ENCODE data around the gene SLC66A3. TPM values are rescaled to one million over a fixed set of nuclear protein-coding genes. Genes with fewer than 3 reads are reported as not detected.

Gene SLC66A3
- total and polyA plus RNA-seq, 11 donors, result 4.7 to 19.5 (median 8.0) TPM

DNA sequence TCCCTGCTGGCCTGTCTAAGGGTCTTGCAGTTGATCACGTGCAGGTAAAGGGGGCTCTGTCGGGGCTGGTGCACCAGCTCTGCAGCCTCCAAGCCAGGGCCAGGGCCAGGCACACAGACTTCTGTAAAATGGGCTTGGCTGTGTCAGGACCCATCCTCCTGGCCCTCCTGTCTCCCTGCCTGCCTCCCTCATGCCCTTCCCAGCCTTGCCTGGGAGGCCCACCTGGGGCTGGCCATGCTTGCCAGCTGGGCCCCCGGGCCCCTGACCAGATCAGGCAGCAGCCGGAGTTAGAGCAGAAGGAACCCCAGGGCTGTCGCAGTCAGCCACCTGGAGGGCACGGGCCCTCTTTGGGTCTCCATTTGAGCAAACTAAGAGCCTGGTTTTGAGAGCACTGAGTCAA lies 2.0 kb downstream of the SLC66A3 start:
- no peaks in the 10 kb centered on the region for H3K9me3 ChIP-seq
- no peak for TF ChIP-seq POLR2A (IDR thresholded peaks at IDR 0.05)
- TF ChIP-seq, protein P1, sequence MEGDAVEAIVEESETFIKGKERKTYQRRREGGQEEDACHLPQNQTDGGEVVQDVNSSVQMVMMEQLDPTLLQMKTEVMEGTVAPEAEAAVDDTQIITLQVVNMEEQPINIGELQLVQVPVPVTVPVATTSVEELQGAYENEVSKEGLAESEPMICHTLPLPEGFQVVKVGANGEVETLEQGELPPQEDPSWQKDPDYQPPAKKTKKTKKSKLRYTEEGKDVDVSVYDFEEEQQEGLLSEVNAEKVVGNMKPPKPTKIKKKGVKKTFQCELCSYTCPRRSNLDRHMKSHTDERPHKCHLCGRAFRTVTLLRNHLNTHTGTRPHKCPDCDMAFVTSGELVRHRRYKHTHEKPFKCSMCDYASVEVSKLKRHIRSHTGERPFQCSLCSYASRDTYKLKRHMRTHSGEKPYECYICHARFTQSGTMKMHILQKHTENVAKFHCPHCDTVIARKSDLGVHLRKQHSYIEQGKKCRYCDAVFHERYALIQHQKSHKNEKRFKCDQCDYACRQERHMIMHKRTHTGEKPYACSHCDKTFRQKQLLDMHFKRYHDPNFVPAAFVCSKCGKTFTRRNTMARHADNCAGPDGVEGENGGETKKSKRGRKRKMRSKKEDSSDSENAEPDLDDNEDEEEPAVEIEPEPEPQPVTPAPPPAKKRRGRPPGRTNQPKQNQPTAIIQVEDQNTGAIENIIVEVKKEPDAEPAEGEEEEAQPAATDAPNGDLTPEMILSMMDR (IDR thresholded peaks at IDR 0.05), result no peak
- no peak overlapping the region for H3K27ac ChIP-seq
- H3K4me3 ChIP-seq, result no peak overlapping the region
- H3K27me3 ChIP-seq, result no peaks in the 10 kb centered on the region
- ATAC-seq, result no peak
- H3K4me1 ChIP-seq, result peaks cover 0 to 36% (median 15%) of the 10 kb centered on the region in 12 donors
- intact Hi-C loops (cut with DNase I), result loop anchor here in 3 of 10 donors (10.0 kb wide), 1 partner anchor 188 kb away; the partner anchor contains the start of gene ROCK2 (in 3 of the 3)
- 80 to 95% (median 93%) methylated on average over 1 to 6 of the region's 6 CpGs for WGBS, 4 donors
- peaks cover 0 to 16% (median 2%) of the 10 kb centered on the region in 9 donors for H3K36me3 ChIP-seq
- DNase-seq, result no peak

DNA sequence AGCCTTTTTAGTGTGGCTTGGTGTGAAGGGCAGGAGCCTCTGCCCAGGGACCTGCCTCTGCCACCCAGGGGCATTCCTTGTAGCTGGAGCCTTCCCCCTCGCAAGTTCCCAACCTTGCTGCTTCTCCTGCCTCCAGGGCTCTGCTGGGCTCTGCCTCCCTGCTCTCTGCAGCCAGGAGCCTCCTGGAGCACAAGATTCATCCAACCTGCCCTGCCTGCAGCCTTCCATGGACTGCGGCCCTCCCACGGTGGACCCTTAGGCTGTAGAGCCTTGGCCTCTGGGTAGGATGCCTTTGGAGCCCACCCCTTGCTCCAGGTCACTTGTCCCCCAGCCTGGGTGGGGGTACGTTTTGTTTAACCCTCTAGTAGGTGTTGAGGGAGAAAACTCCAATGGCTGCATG lies 2.5 kb downstream of the SLC66A3 start:
- WGBS, 4 donors, result 93 to 96% (median 95%) methylated on average over 4 of the region's 4 CpGs
- Histone ChIP-seq H3K9me3 (no peaks in the 10 kb centered on the region), H3K36me3 (peaks cover 0 to 18% (median 3%) of the 10 kb centered on the region in 9 donors), H3K27me3 (no peaks in the 10 kb centered on the region), H3K27ac (no peak overlapping the region), H3K4me1 (peaks cover 0 to 36% (median 15%) of the 10 kb centered on the region in 12 donors), H3K4me3 (no peak overlapping the region)
- intact Hi-C loops (cut with DNase I), result loop anchor here in 3 of 10 donors (10.0 kb wide), 1 partner anchor 187 kb away; the partner anchor contains the start of gene ROCK2 (in 3 of the 3)
- TF ChIP-seq, protein P1 (IDR thresholded peaks at IDR 0.05), result no peak
- TF ChIP-seq POLR2A (IDR thresholded peaks at IDR 0.05), result no peak
- no peak for ATAC-seq
- DNase-seq, result no peak

DNA sequence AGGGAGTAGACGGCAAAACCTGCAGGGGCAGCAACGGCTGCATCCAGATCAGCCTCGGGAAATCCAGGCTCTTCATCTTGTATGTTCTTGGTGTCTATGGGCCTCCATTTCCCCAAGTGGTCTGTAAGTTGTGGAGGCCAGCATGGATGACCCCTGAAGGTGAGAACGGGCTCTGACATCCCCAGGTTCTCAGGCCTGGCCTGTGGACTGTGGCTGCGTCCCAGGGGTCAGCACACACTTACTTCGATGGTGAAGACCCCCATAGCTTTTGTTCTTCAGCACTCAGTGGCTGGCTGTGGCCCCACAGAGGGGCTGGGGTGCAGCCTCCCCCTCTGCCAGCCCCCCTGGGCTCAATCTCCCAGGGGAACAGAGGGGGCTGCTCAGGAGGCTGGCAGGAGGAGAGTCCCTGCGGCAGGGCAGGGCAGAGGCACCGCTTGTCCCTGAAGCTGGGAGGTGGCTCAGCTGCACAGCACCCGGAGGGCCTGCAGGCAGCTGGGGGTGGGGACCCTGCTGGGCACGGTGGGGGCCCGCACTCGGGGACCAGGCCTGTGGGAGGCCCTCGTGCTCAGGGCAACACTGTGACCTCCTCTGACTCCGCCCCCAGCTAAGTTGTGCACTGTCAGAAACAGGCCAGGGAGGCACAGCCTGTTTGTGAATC lies 3.8 kb downstream of the SLC66A3 start:
- 76 to 90% (median 84%) methylated on average over 10 to 14 of the region's 14 CpGs for WGBS, 4 donors
- DNase-seq, result no peak
- intact Hi-C loops (cut with DNase I), result loop anchor here in 3 of 10 donors (10.0 kb wide), 1 partner anchor 186 kb away; the partner anchor contains the start of gene ROCK2 (in 3 of the 3)

More for the DNA sequence above, 3.8 kb downstream of the SLC66A3 start:
- Histone ChIP-seq H3K4me3 (no peak overlapping the region), H3K27me3 (no peaks in the 10 kb centered on the region), H3K36me3 (peaks cover 0 to 31% (median 11%) of the 10 kb centered on the region in 9 donors), H3K9me3 (no peaks in the 10 kb centered on the region), H3K4me1 (peaks cover 0 to 35% (median 15%) of the 10 kb centered on the region in 12 donors), H3K27ac (no peak overlapping the region)
- ATAC-seq, result no peak
- TF ChIP-seq POLR2A (IDR thresholded peaks at IDR 0.05), result no peak
- TF ChIP-seq, protein P1 (IDR thresholded peaks at IDR 0.05), result no peak
